Panc1 (cell line): ENCODE results near the gene ABI1. TPM values are rescaled to one million over a fixed set of nuclear protein-coding genes. Genes with fewer than 3 reads are reported as not detected.

Source experiments
- ATAC-seq: fragments of 200-7000 bp; cut with Tn5 transposase; 2 replicates; pipeline ENCODE4 v1.9.1; 2020; ENCODE audit warnings: mild to moderate bottlenecking, moderate library complexity
- BruUV-seq: library from RNA; stranded (reverse); fragments of 400-500 nt; replicated peaks from 2 replicates; lab custom pipeline; 2021; lab: Mats Ljungman, UMichigan
- CTCF ChIA-PET: fragments of 300-600 bp; sonication (Branson Sonifier 250); formaldehyde crosslinking; loops from one replicate; lab custom pipeline; 2022; ENCODE audit warnings: antibody characterized with exemption; lab: Charles Lee
- POLR2A ChIA-PET: fragments of 300-600 bp; sonication (Branson Sonifier 250); formaldehyde crosslinking; loops from one replicate; lab custom pipeline; 2022; ENCODE audit warnings: antibody characterized with exemption; lab: Charles Lee
- DNase-seq: peaks from one replicate; pipeline ENCODE4 v3.0.0-alpha.2; 2010; ENCODE audit warnings: low read depth, low spot score
- H3K27ac ChIP-seq: 2 replicates; pipeline ENCODE4 v1.5.1; 2011; ENCODE audit warnings: mild to moderate bottlenecking, low read length, inconsistent platforms
- H3K27me3 ChIP-seq: fragments of 200-500 bp; sonication (Bioruptor generic); 2 replicates; pipeline ENCODE4 v1.6.0; 2014; ENCODE audit warnings: low read length, inconsistent platforms; ENCODE audit not compliant: control insufficient read depth, insufficient read depth
- H3K36me3 ChIP-seq: fragments of 200-500 bp; sonication (Bioruptor generic); 2 replicates; pipeline ENCODE4 v1.5.1; 2014; ENCODE audit warnings: inconsistent platforms, mild to moderate bottlenecking, low read length, moderate library complexity; ENCODE audit not compliant: control insufficient read depth, insufficient read depth
- H3K4me1 ChIP-seq: 2 replicates; pipeline ENCODE4 v1.5.1; 2011; ENCODE audit warnings: inconsistent platforms, mild to moderate bottlenecking, low read length, moderate library complexity; ENCODE audit not compliant: control insufficient read depth, insufficient read depth
- H3K4me3 ChIP-seq, 2 experiments: 2 replicates each; pipeline ENCODE4 v1.5.1; 2011 to 2012; ENCODE audit warnings: low read depth in 2 of 2, low read length in 2 of 2, mild to moderate bottlenecking in 2 of 2, inconsistent platforms in 1 of 2, moderate library complexity in 1 of 2
- H3K9me3 ChIP-seq: fragments of 200-500 bp; sonication (Bioruptor generic); 2 replicates; pipeline ENCODE4 v1.5.1; 2014; ENCODE audit warnings: low read depth, mild to moderate bottlenecking, inconsistent platforms, low read length, moderate library complexity; ENCODE audit not compliant: control insufficient read depth, insufficient read depth
- CTCF ChIP-seq: fragments of 450-650 bp; IDR thresholded peaks from 2 replicates; pipeline ENCODE4 v1.5.1; 2017; ENCODE audit warnings: mild to moderate bottlenecking
- POLR2AphosphoS5 ChIP-seq: IDR thresholded peaks from 2 replicates; pipeline ENCODE4 v1.6.1; 2012; ENCODE audit warnings: mild to moderate bottlenecking, low read depth, low read length, moderate library complexity
- REST ChIP-seq, 2 experiments: IDR thresholded peaks; 2 replicates each; pipeline ENCODE4 v1.6.1; 2011 to 2012; ENCODE audit warnings: low read depth in 2 of 2, control low read depth in 1 of 2, low read length in 1 of 2, mild to moderate bottlenecking in 1 of 2, moderate library complexity in 1 of 2; ENCODE audit not compliant: insufficient read depth in 1 of 2
- SIN3A ChIP-seq: IDR thresholded peaks from 2 replicates; pipeline ENCODE4 v1.6.1; 2012; ENCODE audit warnings: low read depth, mild to moderate bottlenecking, low read length, moderate library complexity, borderline replicate concordance; ENCODE audit not compliant: insufficient read depth
- TCF7L2 ChIP-seq: IDR thresholded peaks from 2 replicates; pipeline ENCODE4 v1.6.1; 2011; ENCODE audit warnings: mild to moderate bottlenecking, low read depth, low read length, inconsistent platforms
- in situ Hi-C: cut with HindIII; loops from 2 replicates; pipeline ENCODE4 v1.10.0; 2016; ENCODE audit warnings: low sequenced_read_pairs, low pct_unique_long_range_greater_than_20kb
- intact Hi-C: fragments of 100-400 bp; cut with micrococcal nuclease; formaldehyde crosslinking; loops from one replicate; pipeline ENCODE4 v1.10.0; 2022; ENCODE audit not compliant: unreplicated experiment
- total RNA-seq: library from RNA; stranded (reverse); gene quantifications from one replicate; pipeline ENCODE4 v1.2.1, GENCODE V29; 2021; ENCODE audit not compliant: unreplicated experiment

Gene ABI1
- total RNA-seq, 1 experiment from 2014 or later, result 35.2 TPM

GRCh38 chr10:26887611-26888215 is 27.0 kb upstream of the ABI1 start:
- Histone ChIP-seq H3K9me3 (no peaks in the 10 kb centered on the region), H3K27ac (no peak overlapping the region), H3K36me3 (no peaks in the 10 kb centered on the region), H3K4me1 (no peaks in the 10 kb centered on the region), H3K27me3 (no peaks in the 10 kb centered on the region), H3K4me3 (no peak overlapping the region)
- no peak for TF ChIP-seq REST (IDR thresholded peaks at IDR 0.05; ENCODE audit: insufficient read depth in 1 of 2, low read depth in 2 of 2, low read length in 1 of 2)
- TF ChIP-seq TCF7L2, result no peak
- no peak for TF ChIP-seq SIN3A
- TF ChIP-seq CTCF, result no peak
- TF ChIP-seq POLR2AphosphoS5, result no peak
- no peak for DNase-seq
- BruUV-seq, result no TSS peak
- ATAC-seq, result no peak
- CTCF ChIA-PET, result no interaction called here
- in situ Hi-C loops (no loop called here), intact Hi-C loops (loop anchor here (10.0 kb wide), 1 partner anchor 553 kb away; no protein-coding TSS in a partner anchor)
- POLR2A ChIA-PET, result no interaction called here

DNA sequence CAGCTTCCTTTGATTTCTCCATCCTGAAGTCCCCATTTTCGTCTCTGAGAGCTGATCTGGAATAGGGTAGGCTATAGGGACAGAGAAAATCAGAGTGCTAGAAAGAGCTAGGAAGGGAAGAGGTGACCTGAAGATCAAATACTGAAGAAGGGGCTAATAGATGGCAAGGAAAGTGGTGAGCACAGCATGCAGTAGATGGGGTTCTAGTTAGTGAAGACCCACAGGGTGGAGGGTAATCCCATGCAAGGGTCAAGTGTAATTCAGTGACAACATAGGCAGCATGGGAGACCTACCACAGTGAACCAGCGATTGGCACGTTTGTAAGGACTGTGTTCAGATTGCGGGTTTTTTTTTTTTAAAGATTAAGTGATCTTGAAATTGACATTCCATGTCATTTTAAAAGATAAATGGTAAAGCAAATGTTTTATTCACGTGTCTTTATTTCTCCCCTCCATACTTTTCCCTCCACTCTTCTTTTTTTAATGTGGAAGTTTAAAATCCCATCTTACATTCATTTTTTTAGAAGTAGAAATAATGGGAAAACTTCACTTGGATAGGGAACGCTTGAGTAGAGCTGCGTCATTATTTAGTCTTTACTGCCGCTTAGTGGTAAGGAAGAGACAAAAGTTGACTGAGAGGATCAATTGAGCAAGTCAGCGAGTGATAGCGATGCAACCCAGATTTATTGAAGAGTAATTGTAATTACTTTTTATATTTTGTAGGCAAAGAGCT is 21.0 kb upstream of the ABI1 start:
- no peak for TF ChIP-seq SIN3A
- TF ChIP-seq TCF7L2, result no peak
- no peak for TF ChIP-seq REST (IDR thresholded peaks at IDR 0.05; ENCODE audit: insufficient read depth in 1 of 2, low read depth in 2 of 2, low read length in 1 of 2)
- peak; percentile 74 for TF ChIP-seq CTCF
- ATAC-seq, result peak; percentile 90
- no peaks in the 10 kb centered on the region for H3K36me3 ChIP-seq
- DNase-seq, result no peak
- no peaks in the 10 kb centered on the region for H3K9me3 ChIP-seq
- in situ Hi-C loops, result no loop called here
- H3K27ac ChIP-seq, result no peak overlapping the region
- intact Hi-C loops, result loop anchor here (2.0 to 10.0 kb wide), 4 partner anchors 155 to 547 kb away; no protein-coding TSS in a partner anchor
- H3K27me3 ChIP-seq, result no peaks in the 10 kb centered on the region
- ChIA-PET POLR2A (interaction anchor here (0.5 kb wide), 1 partner anchor 26 kb away, joined by 7 read pairs; no protein-coding TSS in a partner anchor), CTCF (interaction anchor here (0.7 to 2.5 kb wide), 3 partner anchors 149 to 550 kb away, joined by 3 to 9 read pairs (median 5); no protein-coding TSS in a partner anchor)
- no TSS peak for BruUV-seq
- H3K4me3 ChIP-seq, result peak overlapping the region in 1 of 2 experiments; percentile 10; a peak in 1 of 4 replicates
- 0 out of 2 replicates have a peak, but pooled peaks cover 3% of the 10 kb centered on the region for H3K4me1 ChIP-seq
